WERI-Rb-1 (cell line): Measurements from ENCODE around the gene HDHD2.

Experiments used
- DNase-seq: peaks from one replicate; pipeline ENCODE4 v3.0.0-alpha.2; 2020
- H3K27ac ChIP-seq: fragments of 250-450 bp; sonication (Bioruptor Pico); 2 replicates; pipeline ENCODE4 v1.5.1; 2020; ENCODE audit warnings: mild to moderate bottlenecking, moderate library complexity
- H3K27me3 ChIP-seq: fragments of 250-450 bp; sonication (Bioruptor Pico); 2 replicates; pipeline ENCODE4 v1.5.1; 2021; ENCODE audit warnings: mild to moderate bottlenecking, low read depth, moderate library complexity; ENCODE audit not compliant: insufficient read depth, severe bottlenecking
- H3K36me3 ChIP-seq: fragments of 250-450 bp; sonication (Bioruptor Pico); 2 replicates; pipeline ENCODE4 v1.5.1; 2020; ENCODE audit warnings: mild to moderate bottlenecking, moderate library complexity
- H3K4me3 ChIP-seq: 2 replicates; pipeline ENCODE4 v1.5.1; 2011; ENCODE audit warnings: low read depth, mild to moderate bottlenecking, control low read depth, low read length
- H3K9me3 ChIP-seq: fragments of 250-450 bp; sonication (Bioruptor Pico); 2 replicates; pipeline ENCODE4 v1.5.1; 2021; ENCODE audit warnings: mild to moderate bottlenecking, moderate library complexity; ENCODE audit not compliant: severe bottlenecking
- CTCF ChIP-seq: IDR thresholded peaks from 2 replicates; pipeline ENCODE4 v1.5.1; 2011; ENCODE audit warnings: low read depth, mild to moderate bottlenecking, control low read depth, inconsistent platforms, low read length

The HDHD2 gene

GRCh38 chr18:47151439-47151838 lies 1.1 kb upstream of the HDHD2 start:
- H3K27ac ChIP-seq = peak overlapping the region; percentile 91
- no peaks in the 10 kb centered on the region for H3K27me3 ChIP-seq
- TF ChIP-seq CTCF = no peak
- peaks cover 35% of the 10 kb centered on the region for H3K36me3 ChIP-seq
- DNase-seq = no peak
- peak overlapping the region; percentile 62 for H3K4me3 ChIP-seq
- no peaks in the 10 kb centered on the region for H3K9me3 ChIP-seq

- TF ChIP-seq CTCF = no peak
- H3K27ac ChIP-seq = peak overlapping the region; percentile 91
- peak; percentile 25 for DNase-seq
Observed at GRCh38 chr18:47150824-47151366, 595 bp upstream of the HDHD2 start.

GRCh38 chr18:47149457-47150028 lies 757 bp downstream of the HDHD2 start:
- Histone ChIP-seq H3K36me3 (peaks cover 18% of the 10 kb centered on the region), H3K9me3 (no peaks in the 10 kb centered on the region), H3K4me3 (peak overlapping the region; percentile 62), H3K27me3 (no peaks in the 10 kb centered on the region), H3K27ac (peak overlapping the region; percentile 91)
- no peak for DNase-seq
- TF ChIP-seq CTCF = no peak

More at GRCh38 chr18:47150824-47151366, 595 bp upstream of the HDHD2 start:
- H3K27me3 ChIP-seq = no peaks in the 10 kb centered on the region
- peak overlapping the region; percentile 62 for H3K4me3 ChIP-seq
- peaks cover 30% of the 10 kb centered on the region for H3K36me3 ChIP-seq
- no peaks in the 10 kb centered on the region for H3K9me3 ChIP-seq

- H3K27me3 ChIP-seq = no peaks in the 10 kb centered on the region
- H3K9me3 ChIP-seq = no peaks in the 10 kb centered on the region
- H3K27ac ChIP-seq = no peak overlapping the region
- DNase-seq = no peak
- no peak overlapping the region for H3K4me3 ChIP-seq
- no peak for TF ChIP-seq CTCF
- H3K36me3 ChIP-seq = no peaks in the 10 kb centered on the region; the same call in 1 of the 2 replicates
Observed at GRCh38 chr18:47146206-47146605, 4.1 kb downstream of the HDHD2 start.

GRCh38 chr18:47143899-47144485 lies 6.3 kb downstream of the HDHD2 start:
- TF ChIP-seq CTCF = no peak
- no peak for DNase-seq
- H3K27me3 ChIP-seq = no peaks in the 10 kb centered on the region
- H3K4me3 ChIP-seq = no peak overlapping the region
- H3K36me3 ChIP-seq = no peaks in the 10 kb centered on the region; the same call in 1 of the 2 replicates
- H3K27ac ChIP-seq = no peak overlapping the region
- no peaks in the 10 kb centered on the region for H3K9me3 ChIP-seq

GRCh38 chr18:47143153-47143552 lies 7.1 kb downstream of the HDHD2 start:
- no peak for TF ChIP-seq CTCF
- Histone ChIP-seq H3K9me3 (no peaks in the 10 kb centered on the region), H3K36me3 (no peaks in the 10 kb centered on the region; the same call in 1 of the 2 replicates), H3K27me3 (no peaks in the 10 kb centered on the region), H3K27ac (no peak overlapping the region), H3K4me3 (no peak overlapping the region)
- DNase-seq = no peak
